NT2/D1 (cell line): ENCODE data around the gene NDUFS5.

Source experiments
- SUZ12 ChIP-seq: IDR thresholded peaks from 2 replicates; pipeline ENCODE4 v1.6.1; 2011; ENCODE audit not compliant: insufficient read length, insufficient read depth; ENCODE audit errors: extremely low read depth
- YY1 ChIP-seq: IDR thresholded peaks from 2 replicates; pipeline ENCODE4 v1.6.1; 2011; ENCODE audit not compliant: insufficient read length, insufficient read depth
- ZNF274 ChIP-seq: IDR thresholded peaks from 2 replicates; pipeline ENCODE4 v1.6.1; 2011; ENCODE audit warnings: mild to moderate bottlenecking, low read depth, low read length

DNA sequence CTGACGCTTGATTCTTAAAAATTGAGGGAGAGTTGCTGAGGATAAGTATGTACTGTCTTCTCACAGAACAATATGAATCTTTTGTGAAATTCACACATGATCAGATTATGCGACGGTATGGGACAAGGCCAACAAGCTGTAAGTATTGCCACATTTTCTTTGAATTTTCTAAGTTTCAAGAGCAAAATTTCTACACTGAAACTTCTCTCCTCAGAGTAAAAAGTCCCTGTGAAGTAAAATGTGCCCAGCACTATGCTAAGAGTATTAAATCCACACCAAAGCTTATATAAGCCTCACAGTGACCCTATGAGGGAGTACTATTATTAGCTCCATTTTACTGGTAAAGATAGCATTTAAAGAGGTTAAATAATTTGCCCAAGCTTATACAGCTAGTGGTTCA, 22.9 kb upstream of the NDUFS5 start:
- TF ChIP-seq ZNF274 = no peak
- TF ChIP-seq YY1 = no peak
- TF ChIP-seq SUZ12 = no peak
